NCI-H1930 (cell line): ENCODE results near the gene MCM3AP.
"Not testable (repeated sequence)": the region's sequence is repeated elsewhere in the genome, so short reads cannot be mapped to it uniquely, and the experiment has no call there.

ENCODE experiments used
- DNase-seq, 2 experiments: peaks; one replicate each; lab custom pipeline; 2025; lab: John Stamatoyannopoulos, UW

The MCM3AP gene

DNA sequence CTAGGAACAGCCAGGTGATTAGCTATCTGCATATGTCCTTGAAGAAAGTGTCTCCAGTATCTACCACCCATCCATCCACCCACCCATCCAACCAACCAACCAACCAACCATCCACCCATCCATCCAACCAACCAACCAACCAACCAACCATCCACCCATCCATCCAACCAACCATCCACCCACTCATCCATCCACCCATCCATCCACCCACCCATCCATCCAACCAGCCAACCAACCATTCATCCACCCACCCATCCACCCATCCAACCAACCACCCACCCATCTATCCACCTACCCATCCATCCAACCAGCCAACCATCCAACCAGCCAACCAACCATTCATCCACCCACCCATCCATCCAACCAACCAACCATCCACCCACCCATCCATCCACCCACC, 26.2 kb upstream of the MCM3AP start:
- no peak for DNase-seq

GRCh38 chr21:46310260-46310659, 24.8 kb upstream of the MCM3AP start:
- not testable (repeated sequence) for DNase-seq

GRCh38 chr21:46308431-46308830, 23.0 kb upstream of the MCM3AP start:
- no peak for DNase-seq

DNA sequence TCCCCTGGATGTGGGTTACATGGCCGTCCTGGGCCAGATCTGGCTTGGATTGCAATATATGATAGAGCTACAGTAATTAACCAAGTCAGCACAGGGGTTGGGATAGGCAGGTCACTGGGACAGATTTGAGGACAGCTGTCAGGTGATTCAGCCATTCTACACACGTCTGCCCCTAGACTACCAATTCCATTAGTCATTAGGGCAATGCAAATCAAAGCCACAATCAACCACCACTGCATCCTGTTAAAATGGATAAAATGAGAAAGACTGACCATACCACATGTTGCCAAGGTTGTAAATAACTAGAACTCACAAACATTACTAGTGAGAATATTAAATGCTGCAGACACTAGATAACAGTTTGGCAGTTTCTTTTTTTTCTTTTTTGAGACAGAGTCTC, 22.2 kb upstream of the MCM3AP start:
- no peak for DNase-seq

DNA sequence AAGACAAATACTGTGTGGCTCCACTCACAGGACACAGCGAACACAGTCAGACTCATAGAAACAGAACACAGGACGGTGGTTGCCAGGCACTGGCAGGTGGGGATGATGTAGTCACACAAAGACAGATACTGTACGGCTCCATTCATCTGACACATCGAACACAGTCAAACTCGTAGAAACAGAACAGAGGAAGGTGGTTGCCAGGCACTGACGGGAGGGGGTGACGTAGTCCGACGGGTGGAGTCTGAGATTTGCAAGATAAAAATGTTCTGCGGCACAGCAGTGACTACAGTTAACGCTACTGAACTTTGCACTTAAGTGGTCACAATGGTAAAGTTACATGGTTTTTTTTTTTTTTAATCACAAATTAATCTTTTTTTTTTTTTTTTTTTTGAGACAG, 19.5 kb upstream of the MCM3AP start:
- DNase-seq, result no peak

DNA sequence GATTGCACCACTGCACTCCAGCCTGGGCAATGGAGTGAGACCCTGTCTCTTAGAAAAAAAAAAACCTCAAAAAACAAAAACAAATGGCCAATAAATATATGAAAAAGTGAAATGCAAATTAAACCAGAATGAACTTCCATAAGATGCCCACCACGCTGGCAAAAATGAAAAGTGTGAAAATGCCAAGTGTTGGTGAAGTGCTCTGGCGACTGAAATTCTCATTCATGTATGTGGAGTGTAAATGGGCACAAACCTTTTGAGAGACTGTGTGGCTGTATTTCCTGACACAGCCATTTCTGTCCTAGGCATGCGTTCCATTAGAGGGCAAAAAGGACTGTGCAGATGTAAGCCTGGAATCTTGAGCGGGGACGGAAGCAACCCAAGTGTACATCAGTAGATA, 19.0 kb upstream of the MCM3AP start:
- DNase-seq, result no peak

- no peak for DNase-seq
These were observed 16.3 kb upstream of the MCM3AP start for GRCh38 chr21:46301759-46302158.

- DNase-seq, result no peak
These were observed 13.8 kb upstream of the MCM3AP start for GRCh38 chr21:46299167-46299566.

- DNase-seq, result no peak
These were observed 12.2 kb upstream of the MCM3AP start for GRCh38 chr21:46297338-46298271.

GRCh38 chr21:46295996-46296752, 10.8 kb upstream of the MCM3AP start:
- no peak for DNase-seq

DNA sequence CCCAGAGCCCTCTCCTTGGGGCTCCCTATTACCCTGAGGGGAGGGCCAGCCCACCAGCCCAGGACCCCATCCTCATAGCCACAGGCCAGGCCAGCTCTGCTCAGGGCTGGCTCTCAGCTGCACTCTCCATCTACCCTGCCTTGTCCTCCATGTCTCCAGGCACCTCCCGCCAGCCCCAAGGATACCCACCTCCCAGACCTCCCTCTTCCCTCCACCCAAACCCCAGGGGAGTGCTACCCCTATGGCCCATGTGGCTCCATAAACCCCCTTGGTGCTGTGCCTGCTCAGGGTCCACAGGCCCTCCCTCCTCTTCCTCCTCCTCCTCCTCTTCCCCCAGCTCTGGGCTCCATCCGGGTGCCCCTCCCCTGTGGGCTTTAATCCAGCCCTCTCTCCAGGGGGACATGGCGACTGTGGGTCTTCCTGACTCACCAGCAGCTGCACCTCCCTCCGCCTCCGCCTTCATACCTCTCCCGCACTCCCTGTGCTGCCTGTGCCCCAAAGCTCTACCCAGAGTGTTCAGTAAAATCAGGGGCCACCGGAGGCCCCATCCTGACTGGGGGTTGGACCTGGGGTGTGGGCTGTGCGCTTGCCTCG, 9.9 kb upstream of the MCM3AP start:
- DNase-seq, result no peak

GRCh38 chr21:46294647-46295176, 9.3 kb upstream of the MCM3AP start:
- DNase-seq, result no peak

- DNase-seq, result no peak
These were observed 6.2 kb upstream of the MCM3AP start for GRCh38 chr21:46291561-46291960.

DNA sequence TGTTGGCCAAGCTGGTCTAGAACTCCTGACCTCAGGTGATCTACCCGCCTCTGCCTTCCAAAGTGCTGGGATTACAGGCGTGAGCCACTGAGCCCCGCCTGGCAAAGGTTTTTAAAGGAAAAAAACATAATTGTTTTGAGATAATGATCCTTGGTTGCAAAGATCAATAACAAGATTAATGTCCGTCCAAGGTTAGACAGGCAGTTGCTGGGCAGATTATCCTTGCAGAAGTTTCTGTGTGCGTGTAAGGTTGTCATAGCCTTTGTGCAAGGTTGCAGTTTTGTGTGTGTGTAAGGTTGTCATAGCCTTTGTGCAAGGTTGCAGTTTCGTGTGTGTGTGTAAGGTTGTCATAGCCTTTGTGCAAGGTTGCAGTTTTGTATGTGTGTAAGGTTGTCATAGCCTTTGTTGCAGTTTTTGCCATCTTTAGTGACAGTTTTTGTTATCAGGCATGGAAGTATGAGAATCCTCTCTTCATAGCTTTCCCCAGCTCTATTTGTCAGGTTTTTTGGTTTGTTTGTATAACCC, 4.3 kb upstream of the MCM3AP start:
- no peak for DNase-seq

DNA sequence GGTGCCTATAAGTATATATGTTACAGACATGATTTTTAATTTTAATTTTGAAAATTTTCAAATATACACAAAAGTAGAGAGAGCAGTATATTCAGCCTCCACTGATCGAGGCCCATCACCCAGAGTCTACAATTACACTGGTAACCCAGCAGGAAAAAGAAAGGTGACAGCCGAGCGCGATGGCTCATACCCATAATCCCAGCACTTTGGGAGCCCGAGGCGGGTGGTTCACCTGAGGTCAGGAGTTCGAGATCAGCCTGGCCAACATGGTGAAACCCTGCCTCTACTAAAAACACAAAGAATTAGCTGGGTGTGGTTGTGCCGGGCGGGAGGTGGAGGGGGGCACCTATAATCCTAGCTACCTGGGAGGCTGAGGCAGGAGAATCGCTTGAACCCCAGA, 2.1 kb upstream of the MCM3AP start:
- DNase-seq, result no peak

DNA sequence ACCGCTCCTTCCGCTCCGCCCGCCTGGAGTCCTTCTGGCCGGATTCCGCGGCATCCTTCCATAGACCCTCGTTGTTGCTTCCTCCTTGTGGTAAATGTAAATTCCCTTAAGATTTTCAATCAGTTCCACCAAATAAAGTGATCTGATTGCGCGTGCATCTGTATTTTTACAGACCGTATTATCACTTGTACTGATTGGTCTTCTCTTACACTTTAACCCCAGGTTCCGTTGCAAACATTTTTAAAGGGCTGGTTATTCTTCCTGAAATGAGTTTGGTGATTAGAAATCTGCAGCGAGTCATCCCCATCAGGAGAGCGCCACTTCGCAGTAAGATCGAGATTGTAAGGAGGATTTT, 1.2 kb upstream of the MCM3AP start:
- no peak for DNase-seq

GRCh38 chr21:46285761-46286647, 593 bp upstream of the MCM3AP start, which contains the start of gene YBEY:
Gene YBEY (plus strand): TSS chr21:46286342. CDS start chr21:46286914, 572 bp downstream.
- DNase-seq, result peak; percentile 77 to 88

DNA sequence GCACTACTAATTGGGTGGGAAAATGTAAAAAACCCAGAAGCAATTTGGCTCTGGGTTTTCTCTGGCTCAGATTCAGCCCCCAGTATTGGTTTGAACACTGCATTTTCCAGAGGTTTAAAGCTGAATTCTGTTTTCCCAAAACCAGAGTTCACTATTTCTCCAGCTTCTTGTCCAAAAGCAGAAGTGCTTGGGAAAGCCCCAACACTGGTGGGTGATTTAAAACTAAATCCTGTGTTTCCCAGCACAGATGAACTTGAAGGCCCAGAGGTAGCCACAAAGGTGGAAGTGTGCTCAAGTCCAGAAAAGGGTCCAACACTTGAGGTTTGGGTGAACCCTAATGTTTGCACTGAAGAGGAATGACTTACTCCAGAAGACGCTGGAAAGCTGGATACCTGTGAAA, 678 bp downstream of the MCM3AP start:
- DNase-seq, result no peak

DNA sequence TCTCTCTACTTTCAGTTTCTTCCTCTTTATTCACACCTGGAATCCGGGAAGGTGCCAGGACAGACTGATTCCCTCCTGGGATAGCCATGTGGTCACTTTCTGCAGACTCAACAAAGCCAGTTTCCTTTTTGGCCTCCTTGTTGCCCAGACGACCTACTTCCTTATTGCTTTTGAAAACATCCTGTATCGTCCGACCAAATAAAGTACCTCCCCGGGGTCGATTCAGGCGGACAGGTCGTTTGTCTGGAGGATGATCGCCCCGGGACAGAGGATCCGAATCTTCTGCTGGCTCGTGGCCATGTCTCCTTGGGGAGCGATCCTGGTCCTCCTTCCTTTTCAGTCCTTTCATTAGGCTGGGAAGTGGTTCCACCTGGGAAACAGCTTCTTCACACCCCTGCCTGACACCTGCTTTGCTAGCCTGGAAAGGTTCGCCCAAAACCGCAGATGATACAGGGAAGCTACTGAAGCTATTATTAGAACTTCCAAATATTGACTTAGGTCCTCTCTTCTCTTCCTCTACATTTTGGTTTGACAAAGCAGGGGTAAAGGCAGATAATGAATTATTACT, 1.2 kb downstream of the MCM3AP start:
- no peak for DNase-seq

GRCh38 chr21:46274797-46275390, 10.5 kb downstream of the MCM3AP start:
- DNase-seq, result no peak
